Fibroblast of pulmonary artery (primary cell): ENCODE measurements around the gene FHIT.

Experiments used
- DNase-seq: peaks from one replicate; pipeline ENCODE4 v3.0.0-alpha.2; 2010; ENCODE audit warnings: low read depth
- H3K4me3 ChIP-seq: replicated peaks from 2 replicates; pipeline ENCODE4 v1.5.1; 2011; ENCODE audit warnings: low read depth, mild to moderate bottlenecking, control low read depth, low read length, moderate library complexity
- TF ChIP-seq, protein P1 (sequence below): IDR thresholded peaks from 2 replicates; pipeline ENCODE4 v1.5.1; 2011; ENCODE audit warnings: mild to moderate bottlenecking, control low read depth, low read length, inconsistent platforms; ENCODE audit errors: missing control alignments

FHIT gene

DNA sequence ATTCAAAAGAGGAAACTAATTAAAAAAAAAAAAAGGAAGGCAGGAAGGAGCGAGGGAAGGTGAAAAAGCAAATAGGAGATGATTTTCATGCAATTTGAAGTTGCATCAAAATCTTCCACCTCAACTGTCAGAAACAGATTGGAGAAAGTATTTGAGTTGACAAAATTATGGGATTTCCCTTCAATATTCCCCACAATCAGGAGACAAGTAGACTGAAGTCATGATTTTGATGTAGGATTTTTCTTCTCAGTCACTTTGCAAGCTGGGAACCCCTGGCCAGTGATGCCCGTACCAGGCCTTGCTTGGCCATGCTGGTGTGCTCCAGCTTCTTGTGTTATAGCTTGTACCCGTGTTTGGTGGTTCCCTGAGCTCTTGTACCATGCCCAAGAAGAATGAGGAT lies 1347.0 kb downstream of the FHIT start:
- DNase-seq, result no peak
- TF ChIP-seq, protein P1, sequence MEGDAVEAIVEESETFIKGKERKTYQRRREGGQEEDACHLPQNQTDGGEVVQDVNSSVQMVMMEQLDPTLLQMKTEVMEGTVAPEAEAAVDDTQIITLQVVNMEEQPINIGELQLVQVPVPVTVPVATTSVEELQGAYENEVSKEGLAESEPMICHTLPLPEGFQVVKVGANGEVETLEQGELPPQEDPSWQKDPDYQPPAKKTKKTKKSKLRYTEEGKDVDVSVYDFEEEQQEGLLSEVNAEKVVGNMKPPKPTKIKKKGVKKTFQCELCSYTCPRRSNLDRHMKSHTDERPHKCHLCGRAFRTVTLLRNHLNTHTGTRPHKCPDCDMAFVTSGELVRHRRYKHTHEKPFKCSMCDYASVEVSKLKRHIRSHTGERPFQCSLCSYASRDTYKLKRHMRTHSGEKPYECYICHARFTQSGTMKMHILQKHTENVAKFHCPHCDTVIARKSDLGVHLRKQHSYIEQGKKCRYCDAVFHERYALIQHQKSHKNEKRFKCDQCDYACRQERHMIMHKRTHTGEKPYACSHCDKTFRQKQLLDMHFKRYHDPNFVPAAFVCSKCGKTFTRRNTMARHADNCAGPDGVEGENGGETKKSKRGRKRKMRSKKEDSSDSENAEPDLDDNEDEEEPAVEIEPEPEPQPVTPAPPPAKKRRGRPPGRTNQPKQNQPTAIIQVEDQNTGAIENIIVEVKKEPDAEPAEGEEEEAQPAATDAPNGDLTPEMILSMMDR, result no peak
- H3K4me3 ChIP-seq, result no peak overlapping the region

DNA sequence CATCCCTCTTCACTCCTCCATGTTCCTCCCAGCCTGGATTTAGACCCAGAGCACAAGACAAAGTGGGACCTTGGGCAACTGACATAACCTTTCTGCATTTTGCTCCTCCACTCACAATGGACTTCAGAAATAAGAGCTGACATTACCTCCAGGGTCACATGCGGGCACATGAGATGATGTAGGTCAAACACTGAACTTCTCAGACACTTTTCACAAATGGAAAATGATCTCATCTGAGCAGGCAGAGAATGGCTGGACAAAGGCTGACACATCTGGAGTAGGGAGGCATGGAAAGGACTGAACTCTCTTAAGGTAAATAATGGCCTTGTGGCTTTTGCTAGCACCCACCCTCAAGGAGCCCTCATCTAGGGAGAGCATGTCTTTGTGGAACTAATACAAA lies 1352.2 kb downstream of the FHIT start:
- TF ChIP-seq, protein P1, result no peak
- no peak overlapping the region for H3K4me3 ChIP-seq
- no peak for DNase-seq

DNA sequence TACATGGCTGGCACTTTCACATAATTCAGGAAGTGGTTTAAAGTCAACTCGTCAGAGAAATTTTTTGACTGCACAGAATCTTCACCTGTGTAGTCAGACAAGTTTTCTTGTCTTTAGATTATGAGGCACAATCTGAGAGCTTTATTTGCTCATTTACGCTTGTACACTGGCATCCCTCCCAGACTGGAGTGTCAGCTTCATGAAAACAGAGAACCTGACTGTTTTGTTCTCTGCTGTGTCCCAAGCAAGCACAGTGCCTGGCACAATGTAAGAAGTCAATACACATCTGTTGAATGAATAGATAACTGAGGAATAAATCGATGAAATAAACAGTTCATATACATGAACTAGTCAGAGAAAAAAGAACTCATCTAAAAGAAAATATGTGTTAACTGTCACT lies 1355.3 kb downstream of the FHIT start:
- TF ChIP-seq, protein P1, result no peak
- DNase-seq, result no peak

DNA sequence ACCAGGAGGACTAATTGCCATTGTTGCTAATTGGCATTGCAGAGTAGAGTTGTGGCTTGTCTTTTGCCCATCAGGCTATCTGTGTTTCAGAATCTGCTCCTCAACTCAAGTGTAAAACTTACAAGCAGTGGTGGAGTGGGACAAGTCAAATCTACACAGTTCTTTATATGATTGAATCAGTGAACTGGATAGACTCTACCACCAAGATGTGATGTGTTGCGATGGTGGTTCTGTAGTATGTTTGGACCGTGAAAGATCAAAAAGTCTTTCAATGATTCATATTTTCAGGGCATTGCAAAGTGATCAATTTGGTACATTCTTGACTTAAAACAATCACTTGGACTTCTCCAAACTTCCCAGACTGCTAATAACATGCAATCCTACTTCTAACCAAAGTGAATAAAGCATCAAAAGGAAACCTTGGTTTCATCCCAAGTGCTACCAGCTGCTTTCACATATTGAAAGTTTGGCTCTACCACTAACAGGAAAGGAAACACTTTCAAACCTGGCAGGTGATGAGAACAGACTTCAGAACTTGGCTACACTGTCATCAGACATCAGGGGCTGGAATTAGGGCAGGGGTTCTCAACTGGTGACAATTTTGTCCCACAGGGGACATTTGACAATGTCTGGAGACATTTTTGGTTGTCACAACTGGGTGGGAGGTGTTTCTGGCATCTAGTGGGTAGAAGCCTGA lies 1356.7 kb downstream of the FHIT start:
- H3K4me3 ChIP-seq, result no peak overlapping the region
- no peak for DNase-seq
- TF ChIP-seq, protein P1, result no peak

More for the DNA sequence above, 1355.3 kb downstream of the FHIT start:
- no peak overlapping the region for H3K4me3 ChIP-seq

DNA sequence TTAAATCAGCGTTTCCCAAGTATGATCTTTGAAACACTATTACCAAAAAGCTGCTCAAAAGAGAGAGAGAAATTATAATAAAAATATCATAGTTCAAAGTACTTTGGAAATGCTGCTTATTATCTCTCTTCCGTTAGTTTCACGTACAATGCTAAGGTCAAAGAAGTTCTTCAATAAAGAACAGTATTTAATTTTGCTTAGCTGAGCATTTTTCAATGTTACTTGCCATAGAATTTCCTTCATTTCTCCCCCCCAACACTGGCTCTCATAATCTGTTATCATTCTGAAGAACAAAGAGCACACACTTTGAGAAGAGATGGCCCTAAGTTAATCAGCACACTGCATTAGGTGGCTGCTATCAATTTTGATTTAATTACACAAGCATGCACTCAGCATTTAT lies 1360.6 kb downstream of the FHIT start:
- no peak for DNase-seq
- TF ChIP-seq, protein P1, result no peak
- H3K4me3 ChIP-seq, result no peak overlapping the region

DNA sequence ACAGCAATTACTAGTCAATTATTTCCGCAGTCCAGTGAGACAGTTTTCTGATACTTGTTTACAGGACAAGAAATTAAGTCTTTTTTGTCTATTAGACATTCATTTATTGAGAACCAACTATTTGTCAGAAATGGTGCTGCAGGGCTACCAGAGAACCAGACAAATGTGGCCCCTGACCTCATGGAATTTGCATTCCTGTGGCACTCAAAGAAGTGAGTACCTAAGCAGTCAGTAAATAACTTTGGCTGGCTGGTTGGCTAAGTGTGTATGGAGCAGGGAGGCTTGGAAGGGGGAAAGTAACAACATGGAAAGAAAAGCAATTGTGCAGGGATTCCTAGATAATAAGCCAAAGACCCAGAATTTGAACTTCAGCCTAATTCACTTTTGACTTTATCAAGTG lies 1364.5 kb downstream of the FHIT start:
- DNase-seq, result no peak
- TF ChIP-seq, protein P1, result no peak

DNA sequence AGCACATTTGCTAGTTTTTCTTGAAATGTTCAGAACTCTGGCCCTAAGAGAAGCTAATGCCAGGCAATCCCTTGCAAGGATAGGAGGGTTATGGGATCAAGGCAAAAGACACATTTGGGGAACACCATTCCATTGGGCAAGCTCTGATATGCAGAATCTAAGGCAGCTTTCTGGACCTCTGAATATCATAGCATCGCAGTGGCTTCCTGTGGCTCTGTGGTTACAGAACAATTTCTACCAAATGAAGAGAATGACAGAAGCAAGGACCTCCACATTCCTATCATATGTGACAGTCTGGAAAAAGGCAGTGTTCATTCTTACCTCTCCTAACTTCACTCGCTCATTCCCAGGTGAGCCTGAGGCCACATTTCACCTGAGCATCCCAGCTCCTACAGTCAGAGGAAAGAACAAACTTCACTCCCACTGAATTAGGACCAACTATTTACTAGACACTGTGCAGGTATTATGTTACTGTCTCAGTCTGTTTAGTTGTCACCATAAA lies 1365.3 kb downstream of the FHIT start:
- no peak for DNase-seq
- H3K4me3 ChIP-seq, result no peak overlapping the region
- TF ChIP-seq, protein P1, result no peak

More for the DNA sequence above, 1364.5 kb downstream of the FHIT start:
- H3K4me3 ChIP-seq, result no peak overlapping the region
